DMS153 treated with DMSO at 0.1 percent for 48 hours (cell line): ENCODE results near the gene GPRC5B.

Experiments used
- DNase-seq: peaks from one replicate; lab custom pipeline; 2025; ENCODE audit not compliant: unreplicated experiment; lab: John Stamatoyannopoulos, UW

GPRC5B gene

DNA sequence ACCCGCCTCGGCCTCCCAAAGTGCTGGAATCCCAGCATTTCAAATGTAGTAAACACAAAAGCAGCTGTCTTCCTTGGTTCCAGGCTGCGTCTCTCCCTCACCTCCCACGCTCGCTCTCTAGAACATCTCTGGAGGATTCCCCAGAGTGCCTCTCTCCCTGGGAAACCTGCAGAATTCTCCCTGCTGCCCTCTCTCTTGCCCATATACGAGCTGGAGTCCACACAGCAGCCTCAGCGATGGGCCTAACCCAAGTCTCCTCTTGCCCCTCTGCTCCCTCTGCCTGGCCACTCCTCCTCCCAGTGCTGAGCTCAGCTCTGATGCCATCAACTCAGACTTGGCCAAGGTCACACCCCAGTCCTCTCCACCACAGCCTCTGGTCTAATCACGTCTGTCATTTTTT lies 10.6 kb downstream of the GPRC5B start:
- no peak for DNase-seq

DNA sequence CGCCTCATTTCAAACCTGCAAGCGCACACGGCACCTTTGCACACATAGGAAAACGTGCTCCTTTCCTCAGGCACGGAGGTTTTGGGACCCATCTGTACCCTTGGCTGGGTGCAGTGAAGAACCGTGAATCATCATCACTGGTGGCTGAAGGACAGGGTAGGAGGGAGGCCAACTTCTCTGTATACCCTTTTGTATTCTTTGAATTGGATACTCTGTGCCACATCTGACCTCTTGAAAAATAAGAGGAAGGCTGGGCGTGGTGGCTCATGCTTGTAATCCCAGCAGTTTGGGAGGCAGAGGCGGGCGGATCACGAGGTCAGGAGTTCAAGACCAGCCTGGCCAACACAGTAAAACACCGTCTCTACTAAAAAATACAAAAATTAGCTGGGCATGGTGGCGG lies 11.7 kb downstream of the GPRC5B start:
- no peak for DNase-seq

DNA sequence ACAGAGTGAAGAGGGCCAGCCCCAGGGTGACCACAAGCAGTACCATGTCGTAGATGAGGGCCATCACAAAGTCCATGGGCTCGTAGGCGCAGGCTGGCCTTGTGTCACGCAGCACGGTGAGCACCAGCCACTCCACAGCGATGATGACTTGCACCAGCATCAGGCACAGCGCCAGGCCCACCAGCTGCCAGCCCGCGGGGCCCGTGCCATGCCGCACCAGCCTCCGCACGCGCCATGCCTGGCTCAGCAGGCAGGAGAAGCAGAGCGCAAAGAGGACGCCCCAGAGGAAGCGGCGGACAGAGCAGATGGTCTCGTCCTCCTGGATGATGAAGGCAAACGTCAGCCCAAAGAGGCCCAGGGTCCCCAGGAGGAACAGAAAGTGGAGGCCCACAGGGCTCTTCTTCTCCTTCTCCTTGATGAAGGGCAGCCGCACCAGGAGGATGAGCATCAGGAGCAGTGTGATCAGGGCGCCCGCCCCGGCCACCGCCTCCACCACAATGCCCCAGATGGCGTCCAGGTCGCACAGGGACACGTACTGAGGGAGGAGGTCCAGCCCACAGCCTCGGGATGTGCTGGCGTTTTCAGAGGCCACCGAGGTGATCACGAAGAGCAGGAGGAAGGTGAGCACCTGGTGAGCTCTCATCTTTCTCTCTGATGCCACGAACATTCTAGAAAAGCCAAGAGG lies 12.3 kb downstream of the GPRC5B start:
- DNase-seq, result no peak

DNA sequence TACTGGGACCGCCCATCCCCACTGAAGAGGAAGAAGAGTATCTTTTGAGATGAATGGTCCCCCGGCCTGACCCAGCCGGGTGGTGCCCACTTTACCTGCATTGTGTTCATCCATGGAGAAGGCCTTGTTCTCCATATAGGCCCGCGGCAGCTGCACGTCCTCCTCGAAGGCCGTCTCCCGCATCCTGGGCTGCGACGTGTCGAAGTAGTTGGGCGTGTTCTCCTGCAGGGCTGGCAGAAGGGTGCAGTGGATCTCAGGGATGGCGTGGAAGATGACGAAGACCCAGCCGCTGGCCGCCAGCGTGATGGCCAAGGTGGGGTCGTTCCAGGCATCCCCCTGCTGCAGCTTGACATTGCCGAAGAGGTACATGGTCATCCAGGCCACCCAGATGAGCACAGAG lies 12.9 kb downstream of the GPRC5B start:
- no peak for DNase-seq

DNA sequence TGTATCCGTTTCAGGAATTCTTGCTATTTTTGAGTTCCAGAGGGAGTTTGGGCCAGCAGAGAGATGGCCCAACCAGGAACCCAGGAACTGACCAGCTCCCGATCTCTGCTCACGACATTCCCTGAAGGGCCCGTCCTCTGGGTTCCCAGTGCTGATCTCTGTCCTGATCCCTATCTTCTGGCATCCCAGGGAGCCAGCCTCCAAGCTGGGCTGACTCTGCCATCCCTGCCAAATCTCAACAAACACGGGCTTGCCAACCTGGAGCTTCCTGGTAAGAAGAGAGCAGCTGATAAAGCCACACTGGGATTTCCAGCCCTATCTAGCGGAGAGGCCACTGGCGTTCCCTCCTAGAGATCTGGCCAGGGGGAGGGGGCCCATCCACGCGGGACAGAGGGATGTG lies 16.2 kb downstream of the GPRC5B start:
- no peak for DNase-seq

DNA sequence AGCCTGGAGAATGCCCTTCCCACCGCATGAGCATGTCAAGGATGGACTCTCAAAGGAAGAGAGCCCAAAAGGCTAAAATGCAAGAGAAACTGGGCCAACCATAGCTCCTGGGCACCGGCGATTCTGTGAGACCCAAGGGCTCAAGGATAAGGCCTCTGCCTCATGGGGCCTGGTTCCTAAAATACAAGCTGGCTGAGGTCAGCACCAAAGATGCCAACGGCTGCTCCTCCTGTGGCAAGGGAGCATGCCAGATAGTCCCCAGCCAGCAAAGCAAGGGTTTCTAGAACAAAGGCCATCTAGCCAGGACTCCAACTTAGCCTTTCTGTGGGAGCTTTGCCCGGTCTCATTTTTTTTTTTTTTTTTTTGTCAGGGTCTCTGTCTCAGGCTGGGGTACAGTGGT lies 20.1 kb downstream of the GPRC5B start:
- DNase-seq, result no peak

DNA sequence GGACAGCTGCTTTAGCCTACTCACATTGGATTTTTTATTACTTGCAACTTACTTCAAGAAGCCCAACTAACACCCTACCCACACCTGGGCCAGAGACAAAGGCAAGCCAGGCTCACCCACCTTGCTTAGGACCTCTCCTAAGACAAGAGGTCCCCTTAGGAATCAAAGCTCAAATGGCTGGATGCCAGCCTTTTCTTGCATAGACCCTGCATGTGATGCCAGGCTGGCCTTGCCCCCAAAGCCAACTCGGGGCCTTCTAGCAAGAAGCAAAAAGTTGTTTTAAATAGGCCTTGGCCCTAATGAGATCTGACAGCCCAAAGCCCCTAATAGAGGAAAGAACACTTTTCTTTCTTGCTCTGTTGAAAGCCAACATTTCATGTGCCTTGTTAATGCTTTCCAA lies 20.7 kb downstream of the GPRC5B start:
- no peak for DNase-seq

DNA sequence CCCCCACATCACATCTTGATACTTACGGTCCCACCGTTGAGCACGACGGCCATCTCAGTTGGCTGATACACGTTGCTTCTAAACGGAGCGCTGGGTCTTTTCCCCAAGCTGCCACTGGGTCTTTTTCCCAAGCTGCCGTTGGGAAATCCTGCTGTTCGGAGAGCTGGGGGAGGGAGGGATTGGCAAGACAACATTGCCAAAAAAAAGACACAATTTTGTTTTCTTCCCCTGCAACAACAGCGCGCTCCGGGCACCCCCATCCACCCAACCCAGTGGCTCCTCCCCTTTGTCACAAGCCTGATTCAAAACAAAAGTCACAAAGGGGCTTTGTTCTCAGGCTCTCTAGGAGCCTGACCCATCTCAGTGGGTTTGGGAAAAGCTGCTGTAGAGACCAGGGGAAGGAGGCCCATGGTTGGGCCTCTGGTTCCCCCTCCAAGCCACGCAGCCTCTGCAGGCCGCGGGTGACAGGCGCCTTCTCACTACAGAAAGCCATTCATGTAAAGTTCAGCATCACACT lies 22.8 kb downstream of the GPRC5B start:
- no peak for DNase-seq

DNA sequence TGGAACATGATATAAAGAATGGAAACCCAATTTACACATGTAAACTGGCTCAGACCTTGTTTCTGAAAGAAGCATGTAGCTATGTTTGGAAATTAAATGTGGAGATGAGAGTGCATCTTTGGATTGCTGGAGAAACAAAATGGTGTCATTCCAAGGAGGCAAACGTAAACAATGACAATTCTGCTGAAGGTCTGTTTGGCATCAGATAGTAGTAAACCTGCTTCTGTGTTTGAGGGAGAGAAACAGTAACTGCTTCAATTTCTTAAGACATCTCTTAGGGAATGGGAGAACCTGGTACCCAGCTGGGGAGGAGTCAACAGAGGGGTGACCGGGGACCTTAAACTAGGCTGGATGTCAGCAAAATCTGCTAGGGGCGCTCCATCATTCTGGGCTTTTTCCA lies 23.5 kb downstream of the GPRC5B start:
- DNase-seq, result no peak

DNA sequence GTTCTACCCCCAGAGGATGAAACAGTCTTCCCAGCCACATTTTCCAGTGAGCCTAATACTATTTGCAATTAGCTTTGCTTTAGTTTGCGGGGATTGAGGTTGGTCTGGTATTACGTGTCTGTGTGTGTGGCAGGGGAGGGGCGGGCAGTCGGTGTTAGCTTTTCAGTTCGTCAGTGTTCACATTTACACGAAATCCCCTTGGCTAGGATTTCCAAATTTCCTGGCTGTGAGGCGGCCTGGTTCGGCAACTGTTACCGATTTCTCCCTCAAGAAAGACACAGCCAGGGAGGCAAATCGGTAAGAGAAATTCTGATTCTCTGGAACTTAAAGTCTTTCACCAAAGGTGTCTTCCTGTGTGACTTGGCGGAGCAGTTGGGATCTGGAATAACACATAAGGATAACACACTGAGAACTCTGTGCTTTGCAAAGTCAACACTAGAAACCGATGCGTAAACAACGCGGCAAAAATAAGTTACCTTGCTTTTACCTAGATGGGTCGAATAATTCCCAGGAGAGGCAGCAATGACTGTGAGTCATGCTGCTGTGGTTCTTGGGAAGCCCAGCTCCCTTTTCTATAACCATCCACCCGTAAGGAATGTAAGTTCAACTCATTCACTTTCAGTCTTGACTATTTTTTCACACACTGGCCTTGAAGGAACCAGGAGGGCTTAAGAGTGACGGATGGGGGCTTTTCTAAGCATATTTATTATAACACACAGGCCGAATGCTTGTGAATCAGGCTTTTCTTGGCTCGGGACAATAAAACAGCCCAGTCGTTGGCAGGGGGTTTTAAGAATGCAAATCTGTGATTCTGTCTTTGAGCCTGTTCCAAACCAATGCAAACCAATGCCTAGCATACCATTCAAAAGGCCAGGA lies 24.2 kb downstream of the GPRC5B start:
- DNase-seq, result no peak

DNA sequence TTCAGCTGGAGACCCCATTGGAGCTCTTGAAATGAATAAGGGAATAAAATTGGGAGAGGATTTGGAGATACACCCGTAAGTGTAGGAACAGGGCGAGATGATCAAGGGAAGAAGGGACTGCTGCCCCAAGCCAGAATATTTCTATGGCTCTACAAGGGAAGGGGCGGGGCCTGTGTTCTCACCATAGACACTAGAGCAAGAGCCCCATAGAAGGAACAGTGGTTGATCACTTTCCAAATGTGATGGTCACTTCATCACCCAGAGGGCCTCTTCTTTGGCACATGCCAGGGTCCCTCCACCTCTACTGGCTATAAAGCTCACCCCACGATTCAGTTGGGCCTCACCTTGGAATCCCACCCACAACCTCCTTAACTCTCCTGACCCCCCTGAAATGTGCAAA lies 25.0 kb downstream of the GPRC5B start:
- no peak for DNase-seq

DNA sequence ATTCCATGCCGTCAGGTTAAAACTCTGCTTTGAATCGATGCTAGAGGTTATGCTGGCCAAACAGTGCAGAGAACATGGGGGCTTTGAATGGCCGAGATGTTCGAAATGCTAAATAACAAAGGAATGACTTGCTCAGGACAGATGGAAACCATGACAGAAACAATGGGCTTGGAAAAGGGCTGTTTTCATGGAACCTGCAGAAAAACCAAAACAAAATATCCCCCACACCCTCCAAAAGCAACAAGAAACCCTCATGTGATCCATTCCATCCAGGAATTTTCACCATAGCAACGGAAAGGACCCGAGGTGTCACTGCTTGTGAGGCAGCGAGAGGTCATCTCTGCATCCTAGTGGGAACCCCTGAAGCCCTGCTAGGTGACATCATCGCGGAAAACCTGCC lies 25.5 kb downstream of the GPRC5B start:
- no peak for DNase-seq

DNA sequence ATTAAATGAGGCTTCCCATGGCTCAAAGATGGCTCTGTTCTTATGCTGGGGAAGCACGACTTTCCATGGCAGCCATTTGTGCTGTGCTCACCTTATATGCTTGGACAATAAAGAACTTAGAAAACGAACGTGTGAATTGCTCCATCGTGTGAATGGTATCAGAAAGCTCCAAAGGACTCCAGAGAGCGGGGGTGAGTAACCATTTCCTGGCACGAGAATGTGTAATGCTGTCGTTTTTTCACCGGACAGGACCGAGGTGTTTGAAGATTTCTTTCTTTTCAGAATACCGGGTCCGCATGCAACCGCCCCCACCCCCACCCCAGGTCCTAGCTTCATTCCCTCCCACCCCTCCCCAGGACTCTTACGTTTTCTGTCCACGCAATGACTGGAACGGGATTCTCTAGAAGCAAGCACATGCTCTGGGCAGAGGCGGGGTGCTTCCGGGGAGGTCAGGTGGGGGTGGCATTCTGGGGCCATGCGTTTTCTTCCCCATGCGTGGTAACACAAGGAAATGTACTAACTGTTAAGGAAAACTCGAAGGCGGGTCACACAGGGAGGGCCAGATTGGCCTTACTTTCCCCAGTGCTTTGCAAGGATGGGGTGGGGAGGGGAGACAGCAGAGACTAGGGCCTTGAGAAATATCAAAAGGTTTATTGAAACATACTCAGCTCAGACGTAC lies 26.2 kb downstream of the GPRC5B start:
- DNase-seq, result no peak

DNA sequence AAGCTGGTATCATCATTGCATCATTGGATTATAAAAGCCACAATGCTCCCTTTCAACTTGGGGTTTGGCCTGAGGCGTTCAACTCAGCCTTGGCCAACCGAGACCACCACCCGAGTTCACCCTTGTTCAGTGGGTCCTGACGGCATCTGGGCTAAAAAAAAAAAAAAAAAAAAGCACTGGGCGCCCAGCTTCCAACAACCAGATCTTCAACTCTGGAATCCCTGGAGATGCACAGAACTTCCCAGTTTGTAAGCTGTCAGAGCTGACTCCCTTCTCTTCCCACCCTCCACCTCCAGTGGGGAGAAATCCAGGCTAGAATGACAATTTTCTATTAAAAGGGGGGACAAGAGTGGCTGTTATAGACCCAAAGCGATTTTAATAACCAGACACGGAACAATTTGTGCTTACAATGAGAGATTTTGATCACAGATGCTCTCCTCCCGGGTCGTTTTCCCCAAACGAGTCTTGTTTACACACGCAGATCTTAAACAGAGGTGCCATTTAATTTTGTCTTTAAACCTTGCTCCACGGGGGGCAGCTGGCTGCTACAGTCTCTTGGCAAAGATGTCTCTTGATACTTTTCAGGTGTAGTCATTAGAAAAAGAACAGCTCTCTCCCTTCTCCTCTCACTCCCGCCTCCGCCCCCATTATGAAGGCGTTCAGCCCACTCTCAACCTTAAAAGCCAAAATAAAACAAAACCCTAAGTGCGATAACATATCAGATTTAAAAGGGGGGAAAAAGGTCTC lies 26.9 kb downstream of the GPRC5B start:
- no peak for DNase-seq

DNA sequence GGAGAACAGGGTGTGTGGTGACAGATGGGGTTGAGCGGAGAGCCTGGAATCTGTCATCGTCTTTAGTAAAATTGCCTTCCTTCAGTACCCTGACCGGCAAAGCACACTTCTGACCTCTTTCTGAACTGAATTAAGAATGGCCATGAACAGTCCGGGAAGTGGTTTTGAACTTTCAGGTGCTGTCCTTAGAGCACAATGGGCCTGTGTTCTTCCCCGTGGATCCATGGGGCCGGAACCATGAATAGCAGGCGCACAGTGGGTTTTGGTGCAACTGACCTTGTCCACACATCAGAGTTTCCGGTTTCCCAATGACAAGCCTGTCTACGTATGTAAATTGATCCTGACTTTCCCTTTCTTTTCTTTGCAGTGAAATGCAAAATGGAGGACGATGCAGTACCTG lies 28.5 kb downstream of the GPRC5B start:
- DNase-seq, result no peak

DNA sequence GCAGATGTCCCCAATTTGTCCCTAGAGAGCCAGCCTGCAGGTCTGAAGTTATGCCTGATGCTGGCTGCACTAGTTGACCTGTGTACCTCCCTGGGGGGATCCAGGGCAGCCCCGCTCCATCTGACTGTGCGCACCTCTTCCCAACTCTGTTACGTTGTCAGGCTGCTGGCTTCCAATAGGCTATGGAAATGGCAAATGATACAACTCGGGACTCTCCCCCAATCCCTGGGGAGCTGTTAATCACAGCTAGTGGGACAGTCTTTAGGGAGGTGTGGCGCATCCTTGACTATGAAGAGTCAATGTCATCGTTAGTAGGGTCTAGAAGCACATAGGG lies 30.1 kb downstream of the GPRC5B start:
- no peak for DNase-seq

DNA sequence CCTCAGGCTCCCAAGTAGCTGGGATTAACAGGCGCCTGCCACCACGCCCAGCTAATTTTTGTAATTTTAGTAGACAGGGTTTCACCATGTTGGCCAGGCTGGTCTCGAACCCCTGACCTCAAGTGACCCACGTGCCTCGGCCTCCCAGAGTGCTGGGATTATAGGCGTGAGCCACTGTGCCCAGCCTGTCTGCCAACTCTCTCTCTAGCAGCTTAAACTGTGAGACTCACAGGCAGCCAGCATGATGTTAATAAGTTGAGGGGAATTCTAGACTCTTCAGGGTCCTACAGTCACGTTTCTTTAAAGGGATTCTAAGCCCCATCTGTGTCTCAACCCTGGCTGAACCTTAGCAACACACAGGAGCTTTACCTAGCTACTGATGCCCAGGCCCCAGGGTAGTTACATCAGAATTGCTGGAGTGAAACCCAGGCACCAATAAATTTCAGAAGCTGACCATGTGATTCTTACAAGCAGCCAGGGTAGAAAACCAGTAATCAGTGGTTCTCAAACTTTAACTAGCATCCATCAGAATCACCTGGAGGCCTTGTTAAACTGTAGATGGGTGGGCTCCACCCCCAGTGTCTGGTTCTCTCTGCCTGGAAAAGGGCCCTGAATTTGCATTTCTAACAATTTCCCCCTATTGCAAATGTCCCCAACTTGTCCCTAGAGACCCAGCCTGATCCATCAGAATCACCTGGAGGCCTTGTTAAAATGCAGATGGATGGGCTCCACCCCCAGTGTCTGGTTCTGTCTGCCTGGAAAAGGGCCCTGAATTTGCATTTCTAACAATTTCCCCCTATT lies 30.7 kb downstream of the GPRC5B start:
- no peak for DNase-seq

DNA sequence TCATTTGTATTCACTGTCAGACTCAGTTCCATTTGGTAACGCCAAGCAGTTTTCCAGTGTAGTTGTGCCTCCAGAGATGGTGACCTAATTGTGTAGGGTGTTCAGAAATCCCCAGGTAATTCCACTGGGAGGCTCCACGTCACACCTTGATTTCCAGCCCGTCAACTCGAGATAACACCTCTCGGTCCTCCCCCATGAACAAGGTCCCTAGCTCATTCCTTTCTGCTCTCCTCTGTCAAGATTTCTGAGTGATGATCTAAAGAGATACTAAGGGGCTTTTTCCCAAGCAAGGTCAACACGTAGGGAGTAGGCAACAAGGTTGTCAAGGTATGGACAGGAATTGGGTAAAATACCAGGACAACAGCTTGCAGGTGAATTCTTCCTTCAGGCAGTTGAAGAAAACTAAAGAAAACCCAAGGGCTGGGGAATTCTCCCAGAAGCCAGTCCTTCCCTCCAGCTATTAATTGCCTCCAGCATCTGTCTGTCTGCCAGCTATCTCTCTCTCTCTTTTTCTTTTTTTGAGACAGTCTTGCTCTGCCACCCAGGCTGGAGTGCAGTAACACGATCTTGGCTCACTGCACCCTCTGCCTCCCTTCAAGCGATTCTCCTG lies 31.4 kb downstream of the GPRC5B start:
- DNase-seq, result no peak

DNA sequence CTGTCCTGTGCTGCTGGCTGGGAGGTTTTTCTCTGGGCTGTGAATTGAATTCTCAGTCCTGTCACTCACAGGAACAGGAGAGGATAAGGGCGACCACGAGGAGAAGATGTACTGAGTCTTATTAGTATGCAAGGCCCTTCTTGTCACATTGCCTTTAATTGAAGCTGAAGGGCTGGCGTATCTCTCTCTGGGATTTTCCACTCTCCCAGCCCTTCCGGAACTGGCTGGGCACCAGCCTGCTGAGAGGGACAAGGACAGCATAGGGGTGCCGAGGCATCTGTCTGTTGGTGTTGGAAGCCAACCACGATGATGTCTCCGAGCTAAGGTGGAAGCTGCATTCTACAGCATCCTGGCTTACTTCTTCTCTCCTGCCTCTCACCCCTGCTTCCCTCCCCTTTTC lies 33.2 kb downstream of the GPRC5B start:
- DNase-seq, result no peak
